C4-2B (cell line): Measurements from ENCODE around the gene SGPL1.
"Not testable (repeated sequence)": the region's sequence is repeated elsewhere in the genome, so short reads cannot be mapped to it uniquely, and the experiment has no call there.

ENCODE experiments used
- ZFX ChIP-seq: fragments of 450-650 bp; IDR thresholded peaks from 2 replicates; pipeline ENCODE4 v1.6.1; 2017
- TF ChIP-seq, protein P1 (sequence below): fragments of 450-650 bp; conservative IDR thresholded peaks from 2 replicates; pipeline ENCODE4 v1.5.1; 2017; ENCODE audit warnings: mild to moderate bottlenecking

DNA sequence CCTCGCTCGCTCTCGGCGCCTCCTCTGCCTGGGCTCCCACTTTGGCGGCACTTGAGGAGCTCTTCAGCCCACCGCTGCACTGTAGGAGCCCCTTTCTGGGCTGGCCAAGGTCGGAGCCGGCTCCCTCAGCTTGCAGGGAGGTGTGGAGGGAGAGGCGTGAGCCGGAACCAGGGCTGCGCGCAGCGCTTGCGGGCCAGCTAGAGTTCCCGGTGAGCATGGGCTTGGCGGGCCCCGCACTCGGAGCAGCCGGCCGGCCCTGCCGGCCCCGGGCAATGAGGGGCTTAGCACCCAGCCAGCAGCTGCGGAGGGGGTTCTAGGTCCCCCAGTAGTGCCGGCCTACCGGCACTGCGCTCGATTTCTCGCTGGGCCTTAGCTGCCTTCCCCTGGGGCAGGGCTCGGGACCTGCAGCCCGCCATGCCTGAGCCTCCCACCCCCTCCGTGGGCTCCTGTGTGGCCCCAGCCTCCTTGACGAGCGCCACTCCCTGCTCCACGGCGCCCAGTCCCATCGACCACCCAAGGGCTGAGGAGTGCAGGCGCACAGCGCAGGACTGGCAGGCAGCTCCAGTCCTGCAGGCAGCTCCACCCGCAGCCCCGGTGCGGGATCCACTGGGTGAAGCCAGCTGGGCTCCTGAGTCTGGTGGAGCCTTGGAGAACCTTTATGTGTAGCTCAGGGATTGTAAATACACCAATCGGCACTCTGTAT, 45.9 kb downstream of the SGPL1 start:
- TF ChIP-seq, protein P1, sequence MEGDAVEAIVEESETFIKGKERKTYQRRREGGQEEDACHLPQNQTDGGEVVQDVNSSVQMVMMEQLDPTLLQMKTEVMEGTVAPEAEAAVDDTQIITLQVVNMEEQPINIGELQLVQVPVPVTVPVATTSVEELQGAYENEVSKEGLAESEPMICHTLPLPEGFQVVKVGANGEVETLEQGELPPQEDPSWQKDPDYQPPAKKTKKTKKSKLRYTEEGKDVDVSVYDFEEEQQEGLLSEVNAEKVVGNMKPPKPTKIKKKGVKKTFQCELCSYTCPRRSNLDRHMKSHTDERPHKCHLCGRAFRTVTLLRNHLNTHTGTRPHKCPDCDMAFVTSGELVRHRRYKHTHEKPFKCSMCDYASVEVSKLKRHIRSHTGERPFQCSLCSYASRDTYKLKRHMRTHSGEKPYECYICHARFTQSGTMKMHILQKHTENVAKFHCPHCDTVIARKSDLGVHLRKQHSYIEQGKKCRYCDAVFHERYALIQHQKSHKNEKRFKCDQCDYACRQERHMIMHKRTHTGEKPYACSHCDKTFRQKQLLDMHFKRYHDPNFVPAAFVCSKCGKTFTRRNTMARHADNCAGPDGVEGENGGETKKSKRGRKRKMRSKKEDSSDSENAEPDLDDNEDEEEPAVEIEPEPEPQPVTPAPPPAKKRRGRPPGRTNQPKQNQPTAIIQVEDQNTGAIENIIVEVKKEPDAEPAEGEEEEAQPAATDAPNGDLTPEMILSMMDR: not testable (repeated sequence)
- TF ChIP-seq ZFX: not testable (repeated sequence)
